Endothelial cell of umbilical vein (primary cell): ENCODE results near the gene SSR1. TPM values are rescaled to one million over a fixed set of nuclear protein-coding genes. Genes with fewer than 3 reads are reported as not detected.

Source experiments
- BruUV-seq: library from RNA; stranded (reverse); fragments of 400-500 nt; replicated peaks from 2 replicates; lab custom pipeline; 2021; lab: Mats Ljungman, UMichigan
- CTCF ChIA-PET: fragments of 300-600, 350-600 bp; sonication (Branson Sonifier 250); formaldehyde crosslinking; loops from one replicate; lab custom pipeline; 2021; ENCODE audit warnings: antibody characterized with exemption, inconsistent platforms; lab: Charles Lee
- POLR2A ChIA-PET: fragments of 300-600, 350-600 bp; sonication (Branson Sonifier 250); formaldehyde crosslinking; loops from one replicate; lab custom pipeline; 2021; ENCODE audit warnings: antibody characterized with exemption, inconsistent platforms; lab: Charles Lee
- DNase-seq: peaks from one replicate; pipeline ENCODE4 v3.0.0-alpha.2; 2011; ENCODE audit warnings: low read depth, low spot score
- FAIRE-seq: peaks from 2 replicates; lab custom pipeline; 2011; peaks lifted over from hg19 to GRCh38; lab: Jason Lieb, UNC
- H2AFZ ChIP-seq: 2 replicates; pipeline ENCODE4 v1.6.0; 2012; ENCODE audit warnings: low read depth, low read length, control low read depth, inconsistent platforms
- H3K27ac ChIP-seq: 2 replicates; pipeline ENCODE4 v1.5.1; 2011; ENCODE audit warnings: low read depth, mild to moderate bottlenecking, control low read depth, low read length, moderate library complexity; ENCODE audit not compliant: insufficient read depth
- H3K27me3 ChIP-seq, 2 experiments: 2 replicates each; pipeline versions ENCODE4 v1.6.0 to v1.6.1; 2011; ENCODE audit warnings: low read length in 2 of 2, mixed read lengths in 1 of 2; ENCODE audit not compliant: control insufficient read depth in 2 of 2, insufficient read depth in 2 of 2
- H3K36me3 ChIP-seq, 2 experiments: 2 replicates in 1 of 2; 3 replicates in 1 of 2; pipeline ENCODE4 v1.5.1; 2011; ENCODE audit warnings: low read length in 2 of 2, mild to moderate bottlenecking in 1 of 2, moderate library complexity in 1 of 2; ENCODE audit not compliant: control insufficient read depth in 2 of 2, insufficient read depth in 2 of 2; ENCODE audit errors: extremely low read depth in 1 of 2
- H3K4me1 ChIP-seq: 3 replicates; pipeline ENCODE4 v1.5.1; 2011; ENCODE audit warnings: mild to moderate bottlenecking, low read length; ENCODE audit not compliant: control insufficient read depth, insufficient read depth; ENCODE audit errors: extremely low read depth
- H3K4me2 ChIP-seq: 2 replicates; pipeline ENCODE4 v1.6.1; 2011; ENCODE audit warnings: low read length, control low read depth, mixed read lengths; ENCODE audit not compliant: insufficient read depth
- H3K4me3 ChIP-seq, 3 experiments: fragments of 200-600 bp in 1 of 3; sonication (generic), shearing (Covaris generic) in 1 of 3; replicated peaks in 1 of 3; 2 replicates each; pipeline ENCODE4 v1.5.1; 2011 to 2016; ENCODE audit warnings: control low read depth in 3 of 3, low read length in 3 of 3, mild to moderate bottlenecking in 2 of 3, inconsistent platforms in 1 of 3, low read depth in 1 of 3, moderate library complexity in 1 of 3; ENCODE audit not compliant: insufficient read depth in 1 of 3
- H3K79me2 ChIP-seq: 2 replicates; pipeline ENCODE4 v1.6.0; 2012; ENCODE audit warnings: low read length, inconsistent platforms; ENCODE audit not compliant: control insufficient read depth, insufficient read depth
- H3K9ac ChIP-seq: replicated peaks from 2 replicates; pipeline ENCODE3; 2011; ENCODE audit warnings: low read length, control low read depth; ENCODE audit not compliant: insufficient read depth; ENCODE audit errors: extremely low read depth
- H3K9me1 ChIP-seq: replicated peaks from 3 replicates; pipeline ENCODE4 v1.6.0; 2011; ENCODE audit warnings: mild to moderate bottlenecking, low read length; ENCODE audit not compliant: control insufficient read depth, insufficient read depth; ENCODE audit errors: extremely low read depth
- H3K9me3 ChIP-seq: replicated peaks from 2 replicates; pipeline ENCODE4 v1.5.1; 2012; ENCODE audit warnings: low read length, inconsistent platforms; ENCODE audit not compliant: control insufficient read depth, insufficient read depth
- H4K20me1 ChIP-seq: replicated peaks from 2 replicates; pipeline ENCODE3; 2011; ENCODE audit warnings: mild to moderate bottlenecking, low read length; ENCODE audit not compliant: control insufficient read depth, insufficient read depth; ENCODE audit errors: extremely low read depth
- CTCF ChIP-seq, 2 donors: IDR thresholded peaks; 1 replicate in 1 of 2; 2 replicates in 1 of 2; pipeline ENCODE4 v1.5.1; 2011; ENCODE audit warnings: low read length in 2 of 2, mild to moderate bottlenecking in 2 of 2, moderate library complexity in 2 of 2, control low read depth in 1 of 2, inconsistent platforms in 1 of 2, low read depth in 1 of 2; ENCODE audit not compliant: insufficient read depth in 1 of 2; ENCODE audit errors: extremely low read depth in 1 of 2
- EZH2 ChIP-seq: IDR thresholded peaks from 2 replicates; pipeline ENCODE4 v1.6.1; 2012; ENCODE audit warnings: borderline replicate concordance, low read depth, mild to moderate bottlenecking, moderate library complexity, low read length, inconsistent platforms; ENCODE audit not compliant: severe bottlenecking
- FOS ChIP-seq: IDR thresholded peaks from 2 replicates; pipeline ENCODE4 v1.6.1; 2011; ENCODE audit warnings: mild to moderate bottlenecking, low read length, moderate library complexity, borderline replicate concordance; ENCODE audit not compliant: insufficient read depth
- JUN ChIP-seq: IDR thresholded peaks from 2 replicates; pipeline ENCODE4 v1.6.1; 2011; ENCODE audit warnings: borderline replicate concordance, low read depth; ENCODE audit not compliant: insufficient read length, insufficient read depth
- MAX ChIP-seq: IDR thresholded peaks from 2 replicates; pipeline ENCODE4 v1.6.1; 2011; ENCODE audit not compliant: insufficient read depth, insufficient read length
- POLR2A ChIP-seq: IDR thresholded peaks from 2 replicates; pipeline ENCODE4 v1.6.1; 2012; ENCODE audit warnings: low read depth, mild to moderate bottlenecking, control low read depth, low read length
- POLR2AphosphoS5 ChIP-seq: IDR thresholded peaks from 2 replicates; pipeline ENCODE4 v1.6.1; 2012; ENCODE audit warnings: low read depth, mild to moderate bottlenecking, control low read depth, low read length, moderate library complexity; ENCODE audit not compliant: insufficient read depth
- dilution Hi-C: fragments of 300-500 bp; cut with MboI; formaldehyde crosslinking; loops from one replicate; pipeline ENCODE4 v1.15.0; 2019; ENCODE audit warnings: low sequenced_read_pairs; ENCODE audit not compliant: extremely low pct_ligation_motif_present
- intact Hi-C: fragments of 100-400 bp; cut with micrococcal nuclease; formaldehyde crosslinking; loops from one replicate; pipeline ENCODE4 v1.10.0; 2022
- polyA plus RNA-seq, 4 experiments: library from polyadenylated mRNA; depleted of rRNA in 3 of 4; stranded (reverse) in 3 of 4; unstranded in 1 of 4; fragments of >200 nt; gene quantifications; 2 replicates each; pipeline versions ENCODE4 v1.2.1 to v1.2.3, GENCODE V29; 2011 to 2012; ENCODE audit warnings: missing spikeins in 1 of 4
- total RNA-seq: library from RNA; stranded (reverse); gene quantifications from 2 replicates; pipeline ENCODE4 v1.2.3, GENCODE V29; 2021

SSR1 gene
- total and polyA plus RNA-seq, 2 donors (not counting 3 experiments of a cell fraction or from before 2014, with no cell fraction given), result 70.7 to 187 TPM

GRCh38 chr6:7238526-7238899 is 74.5 kb downstream of the SSR1 start:
- no peak overlapping the region for H3K9ac ChIP-seq
- H3K27ac ChIP-seq, result no peak overlapping the region
- H3K27me3 ChIP-seq, result no peaks in the 10 kb centered on the region
- ChIA-PET POLR2A (no interaction called here), CTCF (interaction anchor here (0.6 to 3.2 kb wide), 13 partner anchors 10 to 561 kb away, joined by 3 to 30 read pairs (median 4); no protein-coding TSS in a partner anchor)
- H3K9me3 ChIP-seq, result no peaks in the 10 kb centered on the region
- H3K9me1 ChIP-seq, result no peaks in the 10 kb centered on the region
- intact Hi-C loops (loop anchor here (1.0 kb wide), 4 partner anchors 450 to 561 kb away; no protein-coding TSS in a partner anchor), dilution Hi-C loops (no loop called here)
- H3K4me1 ChIP-seq, result no peaks in the 10 kb centered on the region
- peaks cover 2% of the 10 kb centered on the region for H4K20me1 ChIP-seq
- H3K4me2 ChIP-seq, result no peak overlapping the region
- FAIRE-seq, result no peak
- no peak overlapping the region for H2AFZ ChIP-seq
- H3K36me3 ChIP-seq, result peaks cover 0 to 13% of the 10 kb centered on the region in 2 experiments
- peaks cover 3% of the 10 kb centered on the region for H3K79me2 ChIP-seq
- TF ChIP-seq JUN (no peak), CTCF (IDR thresholded peaks at IDR 0.05; ENCODE audit: extremely low read depth in 1 of 2, insufficient read depth in 1 of 2, low read depth in 1 of 2, low read length in 2 of 2) (no peak), FOS (no peak), POLR2A (no peak), EZH2 (no peak), MAX (no peak), POLR2AphosphoS5 (no peak)
- DNase-seq, result no peak
- no TSS peak for BruUV-seq
- no peak overlapping the region for H3K4me3 ChIP-seq
